GM19025 (cell line): ENCODE data around the gene TECPR2.

Experiments
- ATAC-seq: cut with Tn5 transposase; IDR thresholded peaks from one replicate; pipeline ENCODE4 v1.9.1; 2021; ENCODE audit warnings: mild to moderate bottlenecking, low read depth, moderate library complexity; ENCODE audit not compliant: unreplicated experiment

TECPR2 gene, protein sequence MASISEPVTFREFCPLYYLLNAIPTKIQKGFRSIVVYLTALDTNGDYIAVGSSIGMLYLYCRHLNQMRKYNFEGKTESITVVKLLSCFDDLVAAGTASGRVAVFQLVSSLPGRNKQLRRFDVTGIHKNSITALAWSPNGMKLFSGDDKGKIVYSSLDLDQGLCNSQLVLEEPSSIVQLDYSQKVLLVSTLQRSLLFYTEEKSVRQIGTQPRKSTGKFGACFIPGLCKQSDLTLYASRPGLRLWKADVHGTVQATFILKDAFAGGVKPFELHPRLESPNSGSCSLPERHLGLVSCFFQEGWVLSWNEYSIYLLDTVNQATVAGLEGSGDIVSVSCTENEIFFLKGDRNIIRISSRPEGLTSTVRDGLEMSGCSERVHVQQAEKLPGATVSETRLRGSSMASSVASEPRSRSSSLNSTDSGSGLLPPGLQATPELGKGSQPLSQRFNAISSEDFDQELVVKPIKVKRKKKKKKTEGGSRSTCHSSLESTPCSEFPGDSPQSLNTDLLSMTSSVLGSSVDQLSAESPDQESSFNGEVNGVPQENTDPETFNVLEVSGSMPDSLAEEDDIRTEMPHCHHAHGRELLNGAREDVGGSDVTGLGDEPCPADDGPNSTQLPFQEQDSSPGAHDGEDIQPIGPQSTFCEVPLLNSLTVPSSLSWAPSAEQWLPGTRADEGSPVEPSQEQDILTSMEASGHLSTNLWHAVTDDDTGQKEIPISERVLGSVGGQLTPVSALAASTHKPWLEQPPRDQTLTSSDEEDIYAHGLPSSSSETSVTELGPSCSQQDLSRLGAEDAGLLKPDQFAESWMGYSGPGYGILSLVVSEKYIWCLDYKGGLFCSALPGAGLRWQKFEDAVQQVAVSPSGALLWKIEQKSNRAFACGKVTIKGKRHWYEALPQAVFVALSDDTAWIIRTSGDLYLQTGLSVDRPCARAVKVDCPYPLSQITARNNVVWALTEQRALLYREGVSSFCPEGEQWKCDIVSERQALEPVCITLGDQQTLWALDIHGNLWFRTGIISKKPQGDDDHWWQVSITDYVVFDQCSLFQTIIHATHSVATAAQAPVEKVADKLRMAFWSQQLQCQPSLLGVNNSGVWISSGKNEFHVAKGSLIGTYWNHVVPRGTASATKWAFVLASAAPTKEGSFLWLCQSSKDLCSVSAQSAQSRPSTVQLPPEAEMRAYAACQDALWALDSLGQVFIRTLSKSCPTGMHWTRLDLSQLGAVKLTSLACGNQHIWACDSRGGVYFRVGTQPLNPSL (N-terminal part only)

DNA sequence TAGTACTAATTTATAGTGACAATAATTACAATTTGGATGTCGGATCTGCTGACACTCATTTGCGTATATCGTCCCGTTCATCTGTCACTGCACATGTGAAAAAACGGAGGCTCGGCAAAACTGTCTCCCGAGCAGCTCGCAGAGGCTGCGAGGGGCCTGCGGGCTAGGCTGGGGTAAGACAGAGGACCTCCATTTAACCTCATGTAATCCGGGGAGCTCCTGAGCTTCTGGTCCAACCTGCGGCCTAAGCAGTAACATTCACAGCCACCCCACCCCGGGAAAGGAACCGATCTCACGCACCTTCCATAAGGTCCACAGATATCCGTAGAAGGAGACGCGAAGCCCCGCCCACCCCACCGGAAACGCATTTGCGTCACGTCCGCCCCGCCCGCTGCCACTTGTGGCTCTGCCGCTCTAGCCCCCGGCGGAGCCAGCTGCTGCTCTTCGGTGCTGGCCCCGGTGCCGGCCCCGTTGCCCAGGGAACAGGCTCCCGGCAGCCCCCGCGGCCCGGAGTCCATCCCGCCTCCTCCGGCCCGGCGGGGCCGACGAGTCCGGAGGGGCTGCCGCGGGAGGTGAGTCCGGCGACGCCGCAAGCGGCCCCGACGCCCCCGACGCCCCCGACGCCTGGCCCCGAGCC, at the start of gene TECPR2, which contains the start of gene CINP:
Gene TECPR2, plus strand, starts transcription at position 397 of the 637 bp plus-strand sequence. CDS start 13,781 bp downstream, outside the sequence.
Gene CINP, minus strand, starts transcription at position 346 of the 637 bp plus-strand sequence. Its CDS starts 39 bp downstream, at position 307.
- peak; percentile 96 for ATAC-seq

DNA sequence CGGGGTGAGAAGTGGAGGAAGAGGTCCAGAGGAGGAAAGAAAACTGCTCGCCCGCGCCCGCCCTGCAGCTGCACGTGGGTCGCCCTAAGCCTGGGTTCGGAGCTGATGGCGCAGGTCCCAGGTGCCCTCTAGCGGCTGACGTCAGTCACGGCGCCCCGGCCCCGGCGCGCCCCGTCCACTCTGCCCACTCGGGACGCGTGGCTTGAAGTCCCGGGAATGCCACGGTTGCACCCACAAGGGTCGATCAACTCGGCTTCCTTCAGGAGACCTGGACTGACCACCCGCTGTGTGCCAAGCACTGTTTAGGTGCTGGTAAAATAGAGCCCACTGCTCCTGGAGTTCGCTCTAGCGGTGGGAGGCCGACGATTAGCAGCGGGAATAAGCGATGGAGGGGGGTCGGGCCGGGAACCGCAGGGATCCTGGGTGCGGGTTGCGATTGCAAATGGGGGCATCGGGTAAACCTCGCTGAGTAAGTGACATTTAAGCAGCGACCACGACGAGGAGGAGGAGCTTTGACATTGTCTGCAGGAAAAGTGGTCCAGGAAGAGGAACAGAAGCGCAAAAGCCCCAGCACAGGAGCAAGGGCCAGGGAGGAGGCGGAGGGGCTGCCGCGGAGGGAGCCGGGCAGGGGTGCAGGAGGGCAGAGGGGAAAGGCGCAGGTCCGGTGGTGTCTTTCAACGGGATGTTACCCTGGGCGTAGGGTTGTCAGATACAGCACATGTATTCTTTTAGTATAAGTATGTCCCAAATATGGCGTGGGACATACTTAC, 48.3 kb upstream of the TECPR2 start:
- ATAC-seq, result peak; percentile 51

DNA sequence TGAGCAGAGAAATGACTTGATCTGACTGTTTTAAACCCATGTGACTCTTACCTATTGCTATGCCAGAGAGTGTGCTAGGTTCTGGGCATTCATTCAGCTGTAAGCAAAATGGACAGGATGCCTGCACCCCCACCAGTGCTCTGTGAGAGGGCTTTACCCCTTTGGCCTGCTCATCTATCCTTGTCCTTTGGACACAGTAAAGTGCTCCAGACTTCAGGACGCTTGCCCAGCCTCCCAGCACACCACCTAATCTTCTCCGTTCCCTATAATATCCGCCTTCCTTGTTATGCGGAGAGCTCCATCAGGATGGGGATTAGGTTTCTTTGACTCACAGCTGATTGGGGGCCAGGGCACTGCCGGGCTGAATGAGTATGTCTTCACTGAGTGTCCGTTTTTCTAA, 47.6 kb upstream of the TECPR2 start:
- ATAC-seq, result no peak

DNA sequence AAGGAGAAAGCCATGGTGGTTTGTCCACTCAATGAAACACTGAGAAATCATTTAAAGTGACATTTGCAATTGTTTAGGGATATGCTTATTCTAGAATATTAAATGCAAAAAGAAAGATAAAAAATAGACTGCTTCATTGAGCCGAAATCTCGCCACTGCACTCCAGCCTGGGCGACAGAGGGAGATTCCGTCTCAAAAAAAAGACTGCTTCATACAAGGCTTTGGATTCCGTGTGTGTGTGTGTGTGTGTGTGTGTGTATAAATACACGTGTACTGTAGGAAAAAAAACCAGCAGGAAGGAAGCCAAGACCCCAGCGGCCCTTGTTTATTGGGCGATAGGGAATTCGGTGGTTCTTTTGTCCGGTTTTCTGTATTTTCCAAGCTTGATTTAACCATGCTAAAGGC, 46.4 kb upstream of the TECPR2 start:
- no peak for ATAC-seq

DNA sequence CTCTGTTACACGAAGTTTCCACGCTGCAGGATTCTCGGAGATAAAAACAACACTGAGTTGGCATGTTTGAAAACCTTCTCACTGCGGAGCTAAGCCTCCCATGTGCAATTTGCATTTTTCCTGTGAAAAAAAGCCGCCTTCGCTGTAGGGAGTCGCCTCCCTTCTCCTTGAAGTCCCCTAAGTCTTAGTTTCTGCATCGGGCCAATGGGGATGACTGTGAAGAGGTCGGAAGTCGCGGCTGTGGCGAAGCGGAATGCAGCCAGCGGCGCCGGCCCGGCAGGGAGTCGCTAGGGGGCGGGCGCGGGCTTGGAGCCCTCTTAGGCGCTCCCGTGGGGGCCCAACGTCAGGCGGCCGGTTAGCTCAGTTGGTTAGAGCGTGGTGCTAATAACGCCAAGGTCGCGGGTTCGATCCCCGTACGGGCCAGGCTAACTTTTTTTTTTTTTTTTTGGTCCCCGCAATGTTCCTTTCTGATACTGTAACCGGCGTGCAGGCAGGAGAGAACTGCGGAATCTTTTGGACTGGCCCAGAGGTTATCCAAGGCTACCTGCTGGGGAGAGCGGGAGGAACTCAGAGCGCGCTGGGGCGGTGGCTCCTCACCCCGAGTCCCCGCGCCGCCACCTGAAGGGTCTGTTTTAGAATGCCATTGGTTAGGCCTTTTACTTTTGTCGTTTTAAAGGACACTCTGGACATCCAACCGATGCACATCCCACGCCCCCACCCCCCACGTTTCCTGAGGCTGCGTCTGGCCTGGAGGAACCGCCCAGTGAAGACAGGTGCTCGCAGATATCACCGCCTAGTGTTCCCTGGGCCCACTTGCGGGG, 45.8 kb upstream of the TECPR2 start:
- ATAC-seq, result peak; percentile 50

DNA sequence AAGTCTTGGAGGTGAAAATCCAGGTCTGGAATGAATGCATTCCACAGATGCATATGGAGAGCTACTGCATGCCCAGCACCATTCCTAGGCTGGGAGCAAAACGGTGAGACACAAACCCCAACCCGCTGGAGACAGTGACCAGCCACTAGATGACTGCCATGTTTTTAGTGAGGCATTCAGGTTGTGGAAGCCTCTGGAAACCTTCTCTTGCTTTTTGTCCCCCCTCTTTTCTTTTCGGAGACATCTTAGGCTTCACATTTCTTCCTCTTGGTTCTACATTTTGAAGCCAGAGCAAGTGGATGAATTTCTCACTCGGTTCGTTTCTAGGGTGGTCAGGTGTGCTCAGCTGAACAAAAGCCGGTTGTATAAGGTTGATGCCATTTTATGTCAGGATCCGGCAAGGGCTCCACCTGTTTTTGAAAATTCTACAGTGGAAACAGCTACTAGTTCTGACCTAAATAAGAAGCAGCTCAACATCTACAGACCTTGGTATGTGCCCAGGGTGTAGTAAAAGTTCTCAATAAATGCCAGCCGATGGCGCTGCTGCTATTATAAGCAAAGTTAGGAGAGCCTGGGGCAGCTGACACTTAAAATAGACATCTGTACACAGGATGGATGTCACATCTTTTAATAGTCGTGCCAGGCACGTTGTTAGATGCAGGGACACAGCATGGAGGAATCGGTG, 45.0 kb upstream of the TECPR2 start:
- ATAC-seq, result no peak

DNA sequence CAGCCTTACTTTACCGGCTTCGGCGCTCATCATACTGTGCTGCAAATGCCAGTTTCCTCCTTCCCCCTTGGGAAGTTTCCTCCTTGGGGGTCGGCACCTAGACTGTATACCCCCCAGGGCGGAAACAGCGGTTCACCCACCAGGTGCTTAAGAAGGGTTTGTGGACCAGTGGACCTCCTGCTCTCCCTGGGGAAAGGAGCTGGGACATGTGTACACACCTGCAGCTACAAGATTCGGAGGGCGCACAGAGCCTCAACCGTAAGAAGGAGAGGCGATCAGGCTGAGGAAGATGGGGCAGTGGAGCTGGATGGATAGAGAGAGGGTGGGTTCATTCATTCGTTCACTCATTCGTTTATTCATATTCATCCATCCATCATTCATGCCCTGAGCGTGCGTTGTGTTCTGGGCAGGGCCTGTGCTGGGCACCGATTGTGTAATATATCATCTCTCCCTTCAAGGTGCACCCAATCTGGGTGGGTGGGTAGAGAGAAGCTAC, 43.9 kb upstream of the TECPR2 start:
- ATAC-seq, result no peak

DNA sequence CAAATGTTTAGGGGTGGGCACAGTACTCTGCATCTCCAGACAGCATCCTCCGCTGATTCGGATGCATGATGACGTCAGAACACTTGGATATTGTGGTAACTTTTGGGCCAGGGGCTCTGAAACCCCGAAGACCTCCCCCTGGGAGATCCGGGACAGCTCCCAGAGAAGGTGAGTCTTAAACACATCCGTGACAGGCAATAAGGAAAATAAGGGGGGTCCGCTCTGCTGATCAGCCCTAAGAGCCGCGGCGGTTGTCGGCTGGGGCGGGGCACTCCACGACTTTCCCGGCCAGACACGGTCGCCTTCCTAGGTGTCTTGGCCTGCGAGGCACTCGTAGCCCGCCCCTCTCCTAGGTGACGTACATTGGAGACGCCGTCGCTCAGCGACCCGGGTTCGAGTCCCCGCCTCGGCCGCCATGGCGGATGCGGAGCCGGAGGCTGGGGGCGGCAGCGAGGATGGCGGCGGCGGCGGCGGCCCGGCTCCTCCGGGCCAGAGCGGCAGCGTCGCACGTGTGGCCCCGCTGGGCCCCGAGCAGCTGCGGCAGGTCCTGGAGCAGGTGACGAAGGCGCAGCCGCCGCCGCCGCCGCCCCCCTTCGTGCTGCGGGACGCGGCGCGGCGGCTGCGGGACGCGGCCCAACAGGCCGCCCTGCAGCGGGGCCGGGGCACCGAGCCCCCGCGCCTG, 43.2 kb upstream of the TECPR2 start, which contains the start of gene ZNF839:
Gene ZNF839, plus strand, starts transcription at position 396 of the 682 bp plus-strand sequence. Its CDS starts 20 bp downstream, at position 416.
- peak; percentile 46 for ATAC-seq

DNA sequence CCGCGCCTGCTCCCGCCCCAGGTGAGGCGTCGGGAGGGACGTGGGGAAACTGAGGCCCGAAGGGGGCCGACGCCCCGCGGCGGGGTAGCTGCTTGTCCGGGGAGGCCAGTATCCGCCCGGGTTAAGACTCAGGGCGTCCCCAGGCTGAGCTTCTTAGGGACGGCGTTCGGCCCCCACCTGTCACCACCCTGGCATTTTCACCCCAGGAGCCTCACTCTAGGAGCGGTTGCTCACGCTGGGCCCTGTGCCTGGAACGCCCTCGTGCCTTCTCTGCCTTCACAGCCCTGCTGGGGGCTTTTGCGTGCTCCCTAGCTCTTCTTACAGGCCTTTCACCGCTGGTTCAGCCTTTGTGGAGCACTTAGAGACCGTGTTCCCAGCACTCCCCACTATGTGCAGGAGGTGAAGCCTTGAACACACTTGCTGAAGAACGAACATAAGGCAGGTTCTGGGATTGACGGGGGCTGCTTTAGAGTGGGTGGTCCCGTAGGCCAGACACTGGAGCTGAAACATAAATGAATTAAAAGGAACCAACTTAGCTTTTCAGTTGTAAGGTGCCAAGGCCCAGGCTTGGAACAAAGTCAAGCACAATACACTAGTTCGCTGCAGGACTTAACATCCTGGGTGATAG, 42.6 kb upstream of the TECPR2 start:
- ATAC-seq, result peak; percentile 11

DNA sequence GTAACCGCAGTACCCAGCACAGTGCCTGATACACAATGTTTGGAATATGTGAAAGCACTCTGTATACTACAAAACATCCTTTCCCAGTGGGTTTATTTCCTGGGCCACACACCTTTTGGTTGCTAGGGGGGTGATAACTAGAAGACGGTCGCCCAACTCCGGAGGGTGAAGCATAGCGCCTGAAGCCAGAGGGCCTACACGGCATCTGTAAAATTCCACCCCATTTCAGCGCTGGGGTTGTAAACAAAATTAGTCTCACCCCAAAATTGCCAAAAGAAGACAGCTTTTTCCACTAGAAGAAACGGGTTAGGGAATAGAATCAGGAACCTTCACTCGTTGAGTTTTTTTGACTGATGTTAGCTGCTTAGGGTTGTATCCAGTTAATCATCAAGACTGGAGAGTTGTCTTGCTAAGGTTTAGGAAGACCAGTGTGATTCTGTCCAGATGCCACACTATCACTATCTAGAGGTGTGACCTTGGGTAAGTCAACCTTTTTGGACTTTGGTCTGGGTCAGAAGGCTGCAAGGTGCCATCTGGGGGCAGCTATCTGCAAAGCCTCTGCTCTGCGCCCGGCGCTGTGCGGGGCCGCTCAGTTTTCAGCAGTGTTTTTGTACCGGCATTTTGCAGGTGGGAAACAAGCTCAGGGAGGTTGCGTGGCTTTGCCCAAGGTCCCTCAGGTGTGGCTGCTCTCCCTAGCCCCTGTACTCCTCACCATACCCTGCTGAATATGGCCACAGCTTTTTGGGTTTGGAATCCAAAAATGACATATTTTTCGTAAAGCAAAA, 41.9 kb upstream of the TECPR2 start:
- no peak for ATAC-seq

DNA sequence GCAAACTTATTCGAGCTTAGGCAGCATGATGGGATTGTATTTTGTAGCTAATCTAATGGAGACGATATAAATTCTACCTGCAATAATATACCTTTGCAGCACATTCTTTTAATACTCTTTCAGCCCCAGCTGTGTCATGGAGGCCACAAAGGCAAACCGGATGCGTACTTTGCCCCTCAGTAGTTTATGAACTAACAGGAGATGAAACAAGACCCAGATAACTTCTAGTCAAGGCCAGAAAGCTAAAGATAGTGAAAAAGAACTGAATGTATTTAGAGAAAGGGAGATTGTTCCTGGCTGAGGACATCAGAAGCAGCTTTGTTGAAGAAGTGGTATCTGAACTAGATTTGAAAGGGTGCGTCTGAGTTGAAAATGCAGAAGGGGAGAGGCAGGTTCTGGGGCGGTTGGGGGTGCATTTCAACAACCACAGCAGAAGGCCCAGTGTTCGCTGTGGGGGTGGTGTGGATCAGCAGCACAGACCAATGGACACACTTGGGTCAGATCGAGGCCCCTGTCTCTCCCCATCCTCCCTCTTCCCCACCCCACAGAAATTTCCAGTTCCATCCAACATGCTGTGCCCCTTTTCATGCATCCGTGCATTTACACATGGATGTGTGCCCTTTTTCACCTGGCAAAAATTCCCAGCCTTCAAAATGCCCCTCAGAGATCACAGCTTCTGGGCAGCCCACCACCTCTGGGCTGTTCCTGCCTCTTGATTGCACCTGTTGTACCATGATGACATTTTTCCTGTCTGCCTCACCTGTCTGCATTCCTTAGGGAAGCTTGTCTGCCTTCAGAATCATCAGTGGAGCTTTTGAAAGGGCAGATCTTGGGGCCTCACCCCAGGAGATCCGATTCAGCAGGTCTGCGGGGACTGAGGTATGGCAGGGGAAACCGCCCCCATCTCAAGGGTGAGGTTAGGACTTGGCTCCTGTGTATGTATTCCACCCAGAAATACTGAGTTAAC, 41.0 kb upstream of the TECPR2 start:
- ATAC-seq, result no peak

DNA sequence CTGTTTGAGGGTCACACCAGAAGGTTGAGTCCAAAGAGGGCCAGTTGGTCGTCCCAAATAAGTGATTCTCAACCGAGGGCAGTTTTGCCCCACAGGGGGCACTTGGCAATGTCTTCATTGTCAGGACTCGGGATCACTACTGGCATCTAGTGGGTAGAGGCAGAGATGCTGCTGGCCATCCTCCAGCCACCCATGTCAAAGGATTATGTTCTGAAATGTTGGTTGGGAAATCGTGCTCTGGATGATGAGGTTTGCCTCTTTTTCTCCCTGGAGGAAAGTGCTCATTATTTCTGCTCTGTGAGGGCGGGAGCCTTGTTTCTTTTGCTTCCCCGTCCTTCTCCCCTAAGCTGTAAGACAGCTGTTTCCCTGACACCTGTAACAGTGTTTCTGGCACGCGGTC, 39.6 kb upstream of the TECPR2 start:
- no peak for ATAC-seq

DNA sequence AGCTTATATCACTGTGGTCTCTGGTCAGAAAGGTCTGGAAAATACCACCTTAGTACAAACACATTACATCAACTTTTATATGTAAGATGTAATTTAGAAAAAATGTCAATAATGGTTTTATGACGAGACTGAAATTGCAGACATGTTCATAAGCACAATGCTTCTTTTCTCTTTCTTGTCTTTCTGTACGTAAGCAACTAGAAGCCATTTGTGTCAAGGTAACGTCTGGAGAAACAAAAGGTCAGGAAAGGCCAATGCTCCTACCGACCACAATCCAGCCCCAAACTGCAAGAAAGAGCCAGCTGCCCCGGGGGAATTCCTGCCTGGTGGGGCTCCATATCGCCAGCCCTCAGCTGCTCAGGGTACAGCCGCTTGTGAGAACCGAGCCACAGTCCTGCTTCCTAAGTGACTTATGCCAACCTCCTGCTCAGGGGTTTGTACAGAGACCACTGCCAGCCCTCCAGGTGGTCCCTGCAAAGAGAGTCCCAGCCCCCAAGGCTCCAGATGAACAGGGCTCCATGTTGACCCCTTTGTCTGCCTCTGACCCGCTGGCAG, 36.9 kb upstream of the TECPR2 start:
- ATAC-seq, result no peak

DNA sequence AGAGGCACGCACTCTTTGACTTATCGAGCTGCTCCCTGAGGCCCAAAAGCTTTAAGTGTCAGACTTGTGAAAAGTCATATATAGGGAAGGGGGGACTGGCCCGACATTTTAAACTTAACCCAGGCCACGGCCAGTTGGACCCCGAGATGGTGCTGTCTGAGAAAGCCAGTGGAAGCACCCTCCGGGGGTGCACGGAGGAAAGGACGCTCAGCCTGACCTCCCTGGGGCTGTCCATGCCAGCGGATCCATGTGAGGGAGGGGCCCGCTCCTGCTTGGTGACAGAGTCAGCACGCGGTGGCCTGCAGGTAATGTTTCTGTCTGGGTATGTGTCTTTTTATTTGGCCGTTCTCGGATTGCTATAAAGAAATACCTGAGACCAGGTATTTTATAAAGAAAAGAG, 36.2 kb upstream of the TECPR2 start:
- no peak for ATAC-seq
